HG03095 (cell line): ENCODE measurements around the gene NECAP2.
A peak's percentile ranks its signal among the peaks of the same experiment; 100 is the strongest.

ENCODE experiments used
- ATAC-seq: cut with Tn5 transposase; IDR thresholded peaks from one replicate; pipeline ENCODE4 v1.9.1; 2021; ENCODE audit warnings: moderate library complexity; ENCODE audit not compliant: unreplicated experiment

Gene NECAP2, protein sequence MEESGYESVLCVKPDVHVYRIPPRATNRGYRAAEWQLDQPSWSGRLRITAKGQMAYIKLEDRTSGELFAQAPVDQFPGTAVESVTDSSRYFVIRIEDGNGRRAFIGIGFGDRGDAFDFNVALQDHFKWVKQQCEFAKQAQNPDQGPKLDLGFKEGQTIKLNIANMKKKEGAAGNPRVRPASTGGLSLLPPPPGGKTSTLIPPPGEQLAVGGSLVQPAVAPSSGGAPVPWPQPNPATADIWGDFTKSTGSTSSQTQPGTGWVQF

DNA sequence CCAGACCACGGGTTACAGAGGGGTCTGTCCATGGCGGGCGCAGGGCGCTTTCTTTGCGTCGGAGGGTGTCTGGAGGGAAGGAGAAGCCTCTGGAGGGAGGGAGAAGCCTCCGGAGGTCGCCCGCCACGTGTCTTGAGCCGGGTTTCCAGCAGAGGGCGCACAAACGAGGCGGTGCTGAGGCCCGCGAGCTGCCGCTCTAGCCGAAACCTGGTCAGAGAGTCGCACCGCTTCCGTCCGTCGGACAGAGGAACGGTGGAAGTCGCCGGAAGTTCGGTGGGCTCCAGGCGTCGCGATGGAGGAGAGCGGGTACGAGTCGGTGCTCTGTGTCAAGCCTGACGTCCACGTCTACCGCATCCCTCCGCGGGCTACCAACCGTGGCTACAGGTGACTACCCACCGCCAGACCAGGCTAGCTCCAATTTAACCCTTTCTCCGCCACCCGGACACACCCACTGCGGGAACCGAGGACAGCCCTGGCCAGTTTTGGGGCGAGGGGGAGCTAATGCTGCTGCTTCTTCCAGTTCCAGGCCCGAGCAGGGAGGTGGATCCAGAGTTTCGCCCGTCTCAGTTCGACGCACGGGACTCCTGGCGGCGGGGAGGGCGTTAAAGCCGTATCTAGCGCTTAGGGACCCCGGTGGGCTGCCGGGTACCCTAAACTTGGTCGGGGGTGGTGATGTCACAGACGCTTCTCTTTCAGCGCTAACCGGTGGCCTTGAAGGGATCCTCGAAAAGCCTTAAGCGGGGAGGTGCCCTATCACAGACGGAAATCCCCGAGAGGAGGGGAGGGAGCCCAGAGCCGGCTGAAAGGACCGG, at the start of gene NECAP2:
TSS of gene NECAP2 (plus strand) at position 255 of the 812 bp plus-strand sequence. CDS start at position 293, 38 bp downstream.
- peak; percentile 74 for ATAC-seq

DNA sequence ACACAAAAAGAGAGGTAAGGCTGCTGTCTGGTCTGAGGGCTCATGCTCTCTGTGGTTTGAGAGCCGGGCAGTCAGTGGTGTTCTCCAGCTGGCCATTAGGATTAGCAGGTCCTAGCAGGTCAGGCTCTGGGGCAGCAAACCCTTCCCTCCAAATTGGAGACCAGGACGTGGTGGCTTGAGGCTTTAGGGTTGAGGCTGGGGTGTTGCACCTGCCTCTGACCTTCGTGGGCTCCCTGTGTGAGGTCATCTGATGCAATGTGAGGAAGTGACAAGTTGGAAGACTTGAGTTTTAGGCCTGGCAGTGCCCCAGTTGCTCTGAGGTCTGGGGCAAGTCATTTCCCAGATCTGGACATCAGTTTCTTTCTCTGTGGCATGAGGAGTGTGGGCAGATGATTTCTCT, 49.1 kb upstream of the NECAP2 start:
- ATAC-seq = no peak

DNA sequence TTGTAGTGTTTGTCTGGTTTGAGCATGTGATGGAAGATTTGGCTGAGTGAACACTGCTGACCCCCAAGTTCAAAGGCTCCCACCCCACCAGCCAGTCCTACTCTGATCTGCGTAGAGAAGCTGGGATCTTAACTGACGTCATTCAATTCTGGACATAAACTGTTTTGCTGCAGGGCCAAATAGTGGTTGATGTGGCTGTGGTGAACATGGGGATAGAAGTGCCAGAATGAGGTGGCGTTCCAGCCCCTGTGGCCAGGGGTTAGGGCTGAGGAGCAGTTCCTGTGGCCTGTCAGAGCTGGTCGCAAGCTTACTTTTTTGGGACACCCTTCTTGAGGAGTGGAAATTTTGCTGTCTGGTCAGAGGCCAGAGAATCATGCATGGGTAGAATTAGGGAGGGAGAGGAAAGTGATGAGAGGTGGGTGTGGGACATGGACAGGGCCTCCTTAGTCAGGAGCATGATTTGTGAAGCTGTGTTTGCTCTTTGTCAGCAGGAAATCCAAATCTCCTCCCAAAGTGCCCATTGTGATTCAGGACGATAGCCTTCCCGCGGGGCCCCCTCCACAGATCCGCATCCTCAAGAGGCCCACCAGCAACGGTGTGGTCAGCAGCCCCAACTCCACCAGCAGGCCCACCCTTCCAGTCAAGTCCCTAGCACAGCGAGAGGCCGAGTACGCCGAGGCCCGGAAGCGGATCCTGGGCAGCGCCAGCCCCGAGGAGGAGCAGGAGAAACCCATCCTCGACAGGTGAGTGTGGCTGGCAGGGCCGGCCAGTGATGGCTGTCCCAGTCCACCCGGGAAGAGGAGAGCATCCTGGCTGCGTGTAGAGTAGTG, 47.6 kb upstream of the NECAP2 start:
- ATAC-seq = no peak

DNA sequence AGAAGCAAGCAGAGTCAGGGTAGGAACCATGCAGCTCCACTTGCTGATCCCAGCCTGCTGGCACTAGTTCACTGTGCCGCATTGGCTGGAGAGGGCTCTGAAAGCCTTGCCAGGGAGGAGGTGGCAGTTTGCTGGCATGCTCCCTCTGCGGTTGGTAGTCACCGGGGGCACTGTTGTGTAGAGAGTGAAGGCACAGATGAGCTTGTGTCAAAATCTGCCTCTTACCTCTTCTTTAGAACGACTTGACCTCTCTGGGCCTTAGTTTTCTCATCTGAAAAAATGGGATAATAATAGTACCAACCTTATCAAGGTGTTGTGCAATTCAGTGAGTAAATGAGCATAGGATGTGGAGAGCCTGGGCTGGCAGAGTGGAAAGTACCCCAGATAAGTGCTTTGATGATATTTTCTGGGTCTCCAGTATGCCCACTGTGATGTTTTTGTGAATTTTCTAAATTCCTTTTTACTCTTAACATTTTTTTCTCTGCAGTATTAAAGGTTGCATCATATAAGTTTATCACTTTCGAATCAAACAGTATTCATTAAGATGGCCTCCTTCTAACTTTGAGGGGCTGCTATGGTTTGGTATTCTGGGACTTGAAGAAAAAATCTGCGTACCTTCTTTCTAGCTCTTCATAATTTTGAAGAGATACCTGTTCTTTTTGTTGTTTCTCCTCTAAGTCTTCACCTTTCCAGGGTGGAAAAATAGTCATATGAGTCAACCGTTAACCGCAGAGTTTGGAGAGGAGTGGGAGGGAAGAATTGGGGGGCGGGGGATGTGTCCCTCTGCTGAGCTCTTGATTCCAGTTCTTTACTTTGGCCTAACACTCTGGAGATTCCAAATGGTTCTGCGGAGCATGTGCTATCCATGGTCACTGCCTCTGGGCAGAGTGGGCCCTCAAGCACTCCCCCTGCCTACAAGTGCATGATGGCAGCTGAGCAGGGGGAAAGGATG, 46.7 kb upstream of the NECAP2 start:
- no peak for ATAC-seq

DNA sequence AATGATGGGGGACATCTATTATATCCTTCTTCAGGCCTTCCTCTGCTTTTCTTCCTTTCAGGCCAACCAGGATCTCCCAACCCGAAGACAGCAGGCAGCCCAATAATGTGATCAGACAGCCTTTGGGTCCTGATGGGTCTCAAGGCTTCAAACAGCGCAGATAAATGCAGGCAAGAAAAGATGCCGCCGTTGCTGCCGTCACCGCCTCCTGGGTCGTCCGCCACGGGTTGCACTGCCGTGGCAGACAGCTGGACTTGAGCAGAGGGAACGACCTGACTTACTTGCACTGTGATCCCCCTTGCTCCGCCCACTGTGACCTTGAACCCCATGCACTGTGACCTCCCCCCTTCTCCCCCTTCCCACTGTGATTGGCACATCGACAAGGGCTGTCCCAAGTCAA, 45.5 kb upstream of the NECAP2 start:
- ATAC-seq = no peak

DNA sequence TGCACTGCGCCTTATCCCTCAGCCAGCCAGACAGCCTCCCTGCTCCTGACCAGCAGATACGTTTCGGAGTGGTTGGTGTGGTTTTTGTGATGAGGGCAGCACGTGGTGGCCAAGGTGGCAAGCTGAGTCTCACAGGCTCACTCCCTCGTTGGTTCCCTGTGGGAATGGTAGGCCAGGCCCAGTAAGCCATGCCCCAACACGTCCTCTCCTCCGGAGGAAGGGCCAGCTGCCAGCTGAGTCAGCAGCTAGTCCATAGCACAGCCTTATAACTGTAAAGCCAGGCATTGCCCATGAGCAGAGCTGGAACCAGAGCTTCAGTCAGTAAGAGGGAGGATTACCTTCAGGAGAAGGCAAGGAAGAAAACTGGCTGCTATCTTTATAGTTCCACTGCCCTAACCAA, 43.9 kb upstream of the NECAP2 start:
- no peak for ATAC-seq

DNA sequence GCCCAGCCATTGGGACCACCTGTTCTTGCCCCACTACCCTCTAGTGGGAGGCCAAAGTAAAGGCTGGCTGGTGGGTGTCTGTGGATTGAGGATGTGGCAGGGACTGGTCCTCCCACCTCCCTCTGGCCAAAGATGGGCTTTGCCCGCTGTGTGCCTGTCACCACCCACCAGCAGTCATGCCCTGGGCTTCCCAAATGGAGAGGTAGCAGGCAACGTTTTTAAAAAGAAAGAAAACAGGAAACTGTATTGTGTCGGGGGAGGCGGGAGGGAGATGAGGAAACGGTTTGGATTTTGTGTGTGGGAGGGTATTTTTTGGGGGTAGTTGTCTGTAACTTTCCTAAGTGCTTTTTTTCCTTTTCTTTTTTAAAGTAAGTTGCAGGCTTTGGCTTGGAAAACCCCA, 43.4 kb upstream of the NECAP2 start:
- ATAC-seq = no peak

DNA sequence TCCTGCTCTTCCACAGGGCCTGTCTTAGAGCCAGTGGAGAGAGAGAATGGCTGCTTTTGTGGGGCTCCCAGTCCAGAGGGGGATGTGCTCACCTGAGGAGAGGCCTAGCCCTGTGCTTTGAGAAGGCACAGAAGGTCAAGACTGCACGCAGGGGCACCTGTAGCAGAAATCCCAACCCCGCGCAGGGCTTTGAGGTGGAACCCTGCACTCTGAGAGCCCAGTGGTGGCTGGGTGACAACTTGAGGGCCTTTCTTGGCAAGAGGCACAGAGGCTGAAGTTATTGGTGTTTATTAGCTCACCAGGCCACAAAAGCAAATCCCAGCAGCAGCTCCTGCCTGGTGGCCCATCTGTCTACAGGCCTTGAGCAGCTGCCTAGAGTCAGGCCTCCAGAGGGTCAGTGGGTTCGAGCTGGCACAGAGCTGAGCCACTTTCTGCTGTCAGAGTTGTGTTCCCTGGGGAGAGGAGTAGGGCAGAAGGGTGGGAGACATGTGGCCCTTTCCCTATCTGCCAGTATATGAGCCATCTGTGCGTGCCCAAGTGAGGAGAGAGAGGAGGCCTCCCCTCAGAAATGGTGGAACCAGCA, 42.1 kb upstream of the NECAP2 start:
- ATAC-seq = no peak

DNA sequence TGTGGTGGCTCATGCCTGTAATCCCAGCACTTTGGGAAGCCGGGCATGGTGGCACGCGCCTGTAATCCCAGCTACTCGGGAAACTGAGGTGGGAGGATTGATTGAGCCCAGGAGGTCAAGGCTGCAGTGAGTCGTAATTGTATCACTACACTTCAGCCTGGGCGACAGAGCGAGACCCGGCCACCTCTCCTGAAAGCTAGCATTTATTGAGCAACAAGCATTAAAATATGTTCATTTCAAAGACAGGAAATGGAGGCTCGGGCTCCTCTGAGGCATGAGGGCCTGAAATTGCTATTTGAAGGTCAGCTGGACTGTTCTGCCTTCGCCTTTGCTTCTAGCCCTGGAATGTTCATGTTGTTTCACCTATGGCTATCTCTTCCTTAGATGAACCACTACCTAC, 37.8 kb upstream of the NECAP2 start:
- no peak for ATAC-seq

DNA sequence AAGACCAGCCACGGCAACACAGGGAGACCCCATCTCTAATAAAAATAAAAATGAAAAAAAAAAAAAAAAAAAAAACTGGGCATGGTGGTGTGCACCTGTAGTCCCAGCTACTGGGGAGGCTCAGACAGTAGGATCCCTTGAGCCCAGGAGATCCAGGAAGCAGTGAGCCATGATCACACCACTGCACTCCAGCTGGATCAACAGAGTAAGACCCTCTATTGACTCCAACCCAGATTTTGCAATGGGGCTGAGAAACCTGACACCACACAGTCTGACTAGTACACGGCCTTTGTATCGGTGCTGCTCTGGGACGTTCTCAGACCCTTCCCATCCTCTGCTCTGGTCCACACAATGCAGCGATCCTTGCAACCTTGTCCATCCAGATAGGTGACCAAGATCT, 35.1 kb upstream of the NECAP2 start:
- no peak for ATAC-seq

DNA sequence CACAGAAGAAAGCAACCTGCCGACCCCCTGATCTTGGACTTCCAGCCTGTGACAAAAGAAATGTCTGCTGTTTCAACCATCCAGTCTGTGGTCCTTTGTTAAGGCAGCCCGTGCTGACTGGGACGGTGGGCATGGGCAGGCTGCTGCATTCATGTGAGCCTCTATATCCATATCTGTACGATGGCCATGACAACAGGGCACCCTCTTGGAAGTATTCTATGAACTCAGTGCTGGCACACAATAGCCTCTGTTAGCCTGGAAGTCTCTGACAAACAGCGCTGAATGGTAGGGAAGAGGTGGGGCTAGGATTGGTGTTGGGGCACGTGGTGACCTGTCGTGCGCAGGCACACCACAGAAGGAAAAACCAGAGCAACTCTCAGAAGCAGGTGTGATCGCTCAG, 33.7 kb upstream of the NECAP2 start:
- no peak for ATAC-seq

DNA sequence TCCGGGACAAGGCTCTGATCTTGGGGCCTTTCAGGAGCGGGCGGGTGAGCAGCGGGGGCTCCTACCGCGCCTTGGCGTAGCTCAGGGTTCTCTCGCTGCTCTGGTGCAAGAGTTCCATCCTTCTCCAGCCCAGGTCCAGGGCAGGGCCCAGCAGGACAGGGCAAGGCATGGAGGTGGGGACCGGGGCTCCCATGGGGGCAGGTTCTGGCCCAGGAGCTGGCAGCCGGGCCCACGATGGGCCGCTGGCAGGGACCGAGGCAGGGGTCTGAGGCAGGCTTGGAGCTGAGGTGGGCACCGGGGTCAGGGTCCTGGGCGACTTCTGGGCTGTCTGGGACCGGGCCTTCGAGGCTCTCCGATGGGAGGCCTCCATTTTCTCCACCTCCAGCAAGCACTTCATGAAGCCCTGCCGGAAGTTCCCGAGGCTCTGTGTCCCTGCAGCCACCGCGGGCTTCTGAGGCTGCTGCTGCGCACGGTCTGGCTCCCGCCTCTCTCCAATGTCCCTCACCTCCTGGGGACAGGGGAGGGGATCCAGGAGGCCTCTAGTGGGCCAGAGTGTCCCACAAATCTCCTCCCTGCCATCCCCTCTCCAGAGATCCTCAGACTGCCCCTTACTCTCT, 30.9 kb upstream of the NECAP2 start:
- no peak for ATAC-seq

DNA sequence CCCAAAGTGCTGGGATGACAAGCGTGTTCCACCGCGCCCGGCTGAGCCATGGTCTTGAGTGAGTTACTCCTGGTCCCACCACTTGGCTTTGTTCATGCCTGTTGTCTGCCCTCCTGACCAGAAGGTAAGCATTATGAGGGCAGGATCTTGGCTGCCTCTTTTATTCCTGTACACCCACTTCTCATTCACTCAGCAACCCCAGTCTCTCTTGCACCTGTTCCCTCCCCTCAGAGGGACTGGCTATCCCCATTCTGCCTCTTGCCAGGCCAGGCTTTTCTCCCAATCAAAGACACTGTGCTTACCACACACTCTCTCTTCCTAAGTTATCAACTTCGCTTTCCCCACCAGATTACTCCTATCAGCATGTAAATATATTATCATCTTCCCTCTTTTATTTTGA, 29.7 kb upstream of the NECAP2 start:
- no peak for ATAC-seq

DNA sequence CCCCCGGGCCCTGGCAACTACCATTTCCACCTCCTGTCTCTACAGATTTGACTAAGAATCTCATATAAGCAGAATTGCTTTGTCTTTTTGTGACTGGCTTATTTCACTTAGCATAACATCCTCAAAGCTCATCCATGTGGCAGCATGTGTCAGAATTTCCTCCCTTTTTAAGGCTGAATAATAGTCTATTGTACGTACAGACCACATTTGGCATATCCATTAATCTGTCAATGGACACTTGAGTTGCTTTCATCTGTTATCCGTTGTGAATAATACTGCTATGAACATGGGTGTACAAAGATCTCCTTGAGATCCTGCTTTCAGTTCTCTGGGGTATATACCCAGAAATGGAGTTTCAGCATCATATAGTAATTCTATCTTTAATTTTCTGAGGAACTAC, 27.3 kb upstream of the NECAP2 start:
- no peak for ATAC-seq

DNA sequence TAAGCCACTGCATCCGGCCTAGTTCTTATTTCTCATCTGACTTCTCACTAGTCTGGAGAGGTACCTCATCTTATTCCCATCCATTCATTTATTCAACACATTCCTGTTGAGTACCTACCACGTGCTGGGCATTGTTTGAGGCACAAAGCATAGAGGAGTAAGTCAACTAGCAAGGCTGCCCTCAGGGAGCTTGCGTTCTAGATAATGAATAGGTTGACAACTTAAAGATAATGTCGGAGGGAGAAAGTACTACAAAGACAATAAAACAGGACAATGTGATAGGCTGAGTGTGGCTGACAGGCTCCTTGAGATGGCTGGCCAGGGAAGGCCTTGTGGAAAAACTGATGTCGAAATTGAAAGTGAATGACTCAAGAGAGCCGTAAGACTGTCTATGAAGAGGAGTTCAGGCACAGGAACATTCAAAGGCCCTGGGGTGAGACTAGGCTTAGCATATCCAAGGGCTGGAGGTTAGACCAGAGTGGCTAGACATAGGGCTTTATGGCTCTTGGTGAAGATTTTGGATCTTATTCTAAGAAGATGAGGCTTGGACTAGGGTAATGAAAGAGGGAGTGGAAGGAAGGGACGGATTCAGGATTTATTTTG, 21.6 kb upstream of the NECAP2 start:
- ATAC-seq = no peak

DNA sequence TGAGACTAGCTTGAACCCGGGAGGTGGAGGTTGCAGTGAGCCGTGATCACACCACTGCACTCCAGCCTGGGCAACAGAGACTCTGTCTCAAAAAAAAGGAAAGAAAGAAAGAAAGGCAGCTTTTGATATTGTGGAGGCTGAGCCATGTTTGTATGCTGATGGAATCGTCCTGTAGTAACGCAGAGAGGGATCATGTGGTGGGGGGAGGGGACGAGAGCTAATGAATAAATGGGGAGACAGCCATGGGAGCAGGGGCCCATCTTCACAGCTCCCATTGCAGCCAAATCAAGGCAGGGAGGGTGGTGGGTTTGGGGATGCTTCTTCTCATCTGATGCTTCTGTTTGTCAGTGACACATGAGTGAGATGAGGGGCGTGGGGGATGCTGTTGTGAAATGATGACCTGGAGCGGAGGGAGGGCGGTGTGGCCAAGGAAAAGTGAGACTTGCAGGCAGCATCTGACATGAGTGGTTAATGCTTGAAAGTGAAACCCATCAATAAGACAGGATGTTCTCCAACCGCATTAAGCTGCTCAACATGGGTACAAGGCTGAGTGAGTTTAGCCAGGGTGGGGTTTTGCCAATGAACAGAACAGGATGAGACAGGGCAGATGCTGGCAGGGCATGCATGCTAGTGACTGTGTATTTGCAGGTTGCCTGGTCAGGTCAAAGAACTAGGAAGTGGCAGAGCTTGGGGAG, 20.0 kb upstream of the NECAP2 start:
- peak; percentile 86 for ATAC-seq

DNA sequence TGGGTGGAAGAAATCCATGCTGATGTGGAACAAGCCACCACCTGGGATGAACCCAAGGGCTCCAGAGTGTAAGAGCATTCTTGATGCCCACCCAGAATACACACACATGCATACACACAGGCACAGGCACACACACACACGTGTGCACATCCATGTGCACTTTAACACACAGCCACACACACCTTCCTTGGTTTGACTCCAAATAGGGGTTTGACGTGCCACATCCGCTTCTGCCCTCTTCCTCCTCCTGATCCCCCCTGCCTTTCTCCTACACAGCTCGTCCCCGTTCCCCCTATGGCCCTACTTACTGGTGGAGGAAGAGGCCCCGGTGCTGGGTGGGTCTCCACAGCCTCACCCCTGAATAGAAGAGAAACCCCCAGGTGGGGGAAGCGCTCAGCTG, 19.3 kb upstream of the NECAP2 start:
- no peak for ATAC-seq

DNA sequence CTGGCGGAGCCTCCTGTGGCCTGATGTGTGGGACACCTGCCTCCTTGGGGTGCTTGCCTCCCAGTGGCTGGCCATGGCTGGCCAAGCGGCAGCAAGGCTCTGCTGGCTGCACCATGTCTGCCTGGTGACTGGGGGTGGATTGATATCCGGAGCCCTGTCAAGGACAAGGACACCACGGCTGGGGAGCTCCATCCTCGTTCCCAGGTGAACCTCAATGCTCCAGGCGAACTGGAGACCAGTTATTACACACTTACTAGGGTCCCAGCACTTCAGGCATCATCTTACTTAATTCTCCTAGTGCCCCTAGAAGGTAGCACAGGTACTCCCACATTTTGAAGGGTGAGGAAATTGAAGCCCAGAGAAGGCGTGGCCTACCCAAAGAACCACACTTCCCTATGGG, 18.5 kb upstream of the NECAP2 start:
- ATAC-seq = no peak
